ENCODE measurements around the gene SREBF1. TPM values are rescaled to one million over a fixed set of nuclear protein-coding genes. Genes with fewer than 3 reads are reported as not detected.

SREBF1 gene
- total and polyA plus RNA-seq, 2 of the 4 experiments (the other 2 are of a cell fraction): 3.4 to 20.4 TPM

DNA sequence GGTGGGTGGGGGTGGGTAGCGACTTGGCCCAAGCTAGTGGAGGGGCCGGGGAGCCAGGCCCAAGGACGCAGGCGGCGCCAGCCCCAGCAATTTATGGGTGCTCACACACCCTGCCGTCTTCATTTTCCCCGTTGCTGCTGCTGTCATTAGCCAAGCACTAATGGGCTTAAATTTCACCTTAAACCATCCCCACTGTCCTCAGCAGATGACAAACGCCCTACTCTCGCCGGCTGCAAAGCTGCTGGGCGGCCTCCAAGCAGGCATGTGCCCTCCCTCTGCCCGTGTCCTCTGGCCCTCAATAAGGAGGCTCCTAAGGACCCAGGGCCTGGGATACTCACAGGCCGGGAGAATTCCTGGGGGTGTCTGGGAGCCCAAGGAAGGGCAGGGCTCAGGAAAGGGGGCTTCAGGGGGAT, 66.1 kb downstream of the SREBF1 start:
- H4K20me1 ChIP-seq (ENCODE audit: insufficient read depth, low read length): peaks cover 100% of the 10 kb centered on the region

More for the DNA sequence above, 66.1 kb downstream of the SREBF1 start:
- H2BK5ac ChIP-seq (ENCODE audit: low read depth, low read length, poor library complexity, severe bottlenecking): no peak overlapping the region
- in situ Hi-C loops (cut with MboI; ENCODE audit: low sequenced_read_pairs) (no loop called here), dilution Hi-C loops (cut with HindIII; ENCODE audit: low sequenced_read_pairs, unreplicated experiment) (no loop called here), intact Hi-C loops (cut with micrococcal nuclease) (no loop called here)
- no peak overlapping the region for H3K4me2 ChIP-seq (ENCODE audit: low read depth, low read length)
- H3K4me3 ChIP-seq (ENCODE audit: insufficient read depth, low read depth, low read length): no peak overlapping the region
- no CpG with 5 or more reads among the region's 13 CpGs for whole genome bisulfite sequencing, 2 experiments (ENCODE audit: extremely low coverage in 2 of 2, insufficient read length in 1 of 2)
- no peak overlapping the region for H3K18ac ChIP-seq (ENCODE audit: low read depth, low read length)
- H4K8ac ChIP-seq (ENCODE audit: low read depth in 2 of 2, low read length in 2 of 2): no peak overlapping the region
- no peak for TF ChIP-seq FOS (IDR thresholded peaks at IDR 0.05; ENCODE audit: low read depth, low read length)
- no peak for TF ChIP-seq RCOR1 (IDR thresholded peaks at IDR 0.05; ENCODE audit: insufficient replicate concordance, low read length)
- TF ChIP-seq CHD1 (IDR thresholded peaks at IDR 0.05; ENCODE audit: low read depth, low read length): no peak
- no peak for TF ChIP-seq RAD21 (IDR thresholded peaks at IDR 0.05; ENCODE audit: low read length)
- TF ChIP-seq MAFK (IDR thresholded peaks at IDR 0.05; ENCODE audit: low read depth, low read length): no peak
- TF ChIP-seq BHLHE40 (IDR thresholded peaks at IDR 0.05; ENCODE audit: low read depth, low read length): no peak
- no peak for TF ChIP-seq SMC3 (IDR thresholded peaks at IDR 0.05; ENCODE audit: low read depth, low read length)
- TF ChIP-seq MAZ (IDR thresholded peaks at IDR 0.05; ENCODE audit: borderline replicate concordance, low read depth, low read length): no peak
- no peak for TF ChIP-seq MXI1 (IDR thresholded peaks at IDR 0.05; ENCODE audit: borderline replicate concordance, low read depth, low read length)
- TF ChIP-seq CEBPB (IDR thresholded peaks at IDR 0.05; ENCODE audit: low read depth, low read length): no peak
- TF ChIP-seq, protein P1, sequence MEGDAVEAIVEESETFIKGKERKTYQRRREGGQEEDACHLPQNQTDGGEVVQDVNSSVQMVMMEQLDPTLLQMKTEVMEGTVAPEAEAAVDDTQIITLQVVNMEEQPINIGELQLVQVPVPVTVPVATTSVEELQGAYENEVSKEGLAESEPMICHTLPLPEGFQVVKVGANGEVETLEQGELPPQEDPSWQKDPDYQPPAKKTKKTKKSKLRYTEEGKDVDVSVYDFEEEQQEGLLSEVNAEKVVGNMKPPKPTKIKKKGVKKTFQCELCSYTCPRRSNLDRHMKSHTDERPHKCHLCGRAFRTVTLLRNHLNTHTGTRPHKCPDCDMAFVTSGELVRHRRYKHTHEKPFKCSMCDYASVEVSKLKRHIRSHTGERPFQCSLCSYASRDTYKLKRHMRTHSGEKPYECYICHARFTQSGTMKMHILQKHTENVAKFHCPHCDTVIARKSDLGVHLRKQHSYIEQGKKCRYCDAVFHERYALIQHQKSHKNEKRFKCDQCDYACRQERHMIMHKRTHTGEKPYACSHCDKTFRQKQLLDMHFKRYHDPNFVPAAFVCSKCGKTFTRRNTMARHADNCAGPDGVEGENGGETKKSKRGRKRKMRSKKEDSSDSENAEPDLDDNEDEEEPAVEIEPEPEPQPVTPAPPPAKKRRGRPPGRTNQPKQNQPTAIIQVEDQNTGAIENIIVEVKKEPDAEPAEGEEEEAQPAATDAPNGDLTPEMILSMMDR (conservative IDR thresholded peaks at IDR 0.05; ENCODE audit: low read depth, low read length): no peak
- no peak for TF ChIP-seq POLR2A (IDR thresholded peaks at IDR 0.05; ENCODE audit: low read depth, low read length)
- TF ChIP-seq, protein P2, sequence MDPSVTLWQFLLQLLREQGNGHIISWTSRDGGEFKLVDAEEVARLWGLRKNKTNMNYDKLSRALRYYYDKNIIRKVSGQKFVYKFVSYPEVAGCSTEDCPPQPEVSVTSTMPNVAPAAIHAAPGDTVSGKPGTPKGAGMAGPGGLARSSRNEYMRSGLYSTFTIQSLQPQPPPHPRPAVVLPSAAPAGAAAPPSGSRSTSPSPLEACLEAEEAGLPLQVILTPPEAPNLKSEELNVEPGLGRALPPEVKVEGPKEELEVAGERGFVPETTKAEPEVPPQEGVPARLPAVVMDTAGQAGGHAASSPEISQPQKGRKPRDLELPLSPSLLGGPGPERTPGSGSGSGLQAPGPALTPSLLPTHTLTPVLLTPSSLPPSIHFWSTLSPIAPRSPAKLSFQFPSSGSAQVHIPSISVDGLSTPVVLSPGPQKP (IDR thresholded peaks at IDR 0.05; ENCODE audit: borderline replicate concordance, low read depth, low read length): no peak
- TF ChIP-seq RFX5 (IDR thresholded peaks at IDR 0.05; ENCODE audit: low read depth, low read length): no peak
- no peak for TF ChIP-seq NFE2L2 (IDR thresholded peaks at IDR 0.05; ENCODE audit: low read depth, low read length)
- TF ChIP-seq, protein P3, sequence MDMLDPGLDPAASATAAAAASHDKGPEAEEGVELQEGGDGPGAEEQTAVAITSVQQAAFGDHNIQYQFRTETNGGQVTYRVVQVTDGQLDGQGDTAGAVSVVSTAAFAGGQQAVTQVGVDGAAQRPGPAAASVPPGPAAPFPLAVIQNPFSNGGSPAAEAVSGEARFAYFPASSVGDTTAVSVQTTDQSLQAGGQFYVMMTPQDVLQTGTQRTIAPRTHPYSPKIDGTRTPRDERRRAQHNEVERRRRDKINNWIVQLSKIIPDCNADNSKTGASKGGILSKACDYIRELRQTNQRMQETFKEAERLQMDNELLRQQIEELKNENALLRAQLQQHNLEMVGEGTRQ (IDR thresholded peaks at IDR 0.05; ENCODE audit: low read depth, low read length): no peak
- no peak overlapping the region for H3K56ac ChIP-seq (ENCODE audit: extremely low read depth, insufficient read depth, low read length)
- H3K9me1 ChIP-seq (ENCODE audit: insufficient read depth, low read length): peaks cover 43% of the 10 kb centered on the region
- H3K23ac ChIP-seq (ENCODE audit: low read depth, low read length): no peak overlapping the region
- no peak overlapping the region for H2BK120ac ChIP-seq (ENCODE audit: low read depth, low read length)
- no peak overlapping the region for H3K27ac ChIP-seq (ENCODE audit: insufficient read depth, low read length)
- DNase-seq (no peak), ATAC-seq (ENCODE audit: low read depth) (no peak)
- H2AK5ac ChIP-seq (ENCODE audit: low read depth, low read length): no peak overlapping the region
- no peak overlapping the region for H2AFZ ChIP-seq (replicated peaks; ENCODE audit: low read length, poor library complexity)
- no peak overlapping the region for H2BK20ac ChIP-seq (ENCODE audit: low read depth, low read length)
- H3K36me3 ChIP-seq (ENCODE audit: control insufficient read depth, insufficient read depth, low read length): no peaks in the 10 kb centered on the region
- H4K5ac ChIP-seq (ENCODE audit: low read depth, low read length): no peak overlapping the region
- CTCF ChIA-PET: no interaction called here
- peaks cover 40 to 98% of the 10 kb centered on the region in 2 experiments for H3K79me1 ChIP-seq (ENCODE audit: low read depth in 1 of 2, low read length in 2 of 2)
- H3K27me3 ChIP-seq (ENCODE audit: control insufficient read depth, insufficient read depth, low read length): no peaks in the 10 kb centered on the region
- H3K4ac ChIP-seq (ENCODE audit: low read depth, low read length): no peak overlapping the region
- H2AK9ac ChIP-seq (replicated peaks; ENCODE audit: low read depth, low read length, poor library complexity): peak overlapping the region; percentile 5
- H2BK15ac ChIP-seq (ENCODE audit: low read depth, low read length): no peak overlapping the region
- H4K91ac ChIP-seq (ENCODE audit: insufficient read depth, low read depth, low read length): no peak overlapping the region
- no peak overlapping the region for H3K9ac ChIP-seq (ENCODE audit: low read depth, low read length)
- no peaks in the 10 kb centered on the region for H3K9me3 ChIP-seq (ENCODE audit: control insufficient read depth, insufficient read depth, low read length)
- no peak overlapping the region for H3K14ac ChIP-seq (replicated peaks; ENCODE audit: low read depth, low read length)
- POLR2A ChIA-PET (ENCODE audit: unreplicated experiment): no interaction called here
- no TSS peak for BruUV-seq (replicated peaks)
- peaks cover 50% of the 10 kb centered on the region for H3K4me1 ChIP-seq (ENCODE audit: control insufficient read depth, insufficient read depth, low read length)

Data from IMR-90 (cell line).